Fibroblast of the aortic adventitia (primary cell): ENCODE results near the gene ZMIZ2. TPM values are rescaled to one million over a fixed set of nuclear protein-coding genes. Genes with fewer than 3 reads are reported as not detected.

Experiments
- DNase-seq: peaks from one replicate; pipeline ENCODE4 v3.0.0-alpha.2; 2010; ENCODE audit warnings: low read depth
- H3K4me3 ChIP-seq: 2 replicates; pipeline ENCODE4 v1.5.1; 2011; ENCODE audit warnings: low read depth, mild to moderate bottlenecking, control low read depth, low read length, moderate library complexity
- total RNA-seq: library from RNA; depleted of rRNA; stranded (reverse); fragments of >200 nt; gene quantifications from 2 replicates; pipeline ENCODE4 v1.2.3, GENCODE V29; 2012; ENCODE audit warnings: low replicate concordance
- TF ChIP-seq, protein P1 (sequence below): IDR thresholded peaks from 2 replicates; pipeline ENCODE4 v1.5.1; 2011; ENCODE audit warnings: mild to moderate bottlenecking, low read length, control low read depth, inconsistent platforms; ENCODE audit not compliant: insufficient read depth

The ZMIZ2 gene
- total RNA-seq, 1 donor = 18.3 TPM

DNA sequence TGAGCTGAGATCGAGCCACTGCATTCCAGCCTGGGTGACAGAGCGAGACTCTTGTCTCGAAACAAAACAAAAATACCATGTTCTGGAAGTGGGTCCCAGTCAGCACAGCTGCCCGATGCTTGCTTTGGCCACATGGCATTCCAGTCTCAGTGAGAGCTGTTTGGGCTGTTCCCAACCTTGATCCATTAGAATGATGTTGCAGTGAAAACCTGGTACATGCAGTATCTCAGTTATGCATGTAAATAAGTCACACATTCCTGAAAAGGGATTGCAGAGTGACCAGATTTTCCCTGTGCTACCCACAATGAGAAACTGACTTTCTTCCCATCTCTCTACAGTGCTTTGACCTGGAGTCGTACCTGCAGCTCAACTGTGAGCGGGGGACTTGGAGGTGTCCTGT is 15.4 kb downstream of the ZMIZ2 start:
- no peak for DNase-seq
- TF ChIP-seq, protein P1, sequence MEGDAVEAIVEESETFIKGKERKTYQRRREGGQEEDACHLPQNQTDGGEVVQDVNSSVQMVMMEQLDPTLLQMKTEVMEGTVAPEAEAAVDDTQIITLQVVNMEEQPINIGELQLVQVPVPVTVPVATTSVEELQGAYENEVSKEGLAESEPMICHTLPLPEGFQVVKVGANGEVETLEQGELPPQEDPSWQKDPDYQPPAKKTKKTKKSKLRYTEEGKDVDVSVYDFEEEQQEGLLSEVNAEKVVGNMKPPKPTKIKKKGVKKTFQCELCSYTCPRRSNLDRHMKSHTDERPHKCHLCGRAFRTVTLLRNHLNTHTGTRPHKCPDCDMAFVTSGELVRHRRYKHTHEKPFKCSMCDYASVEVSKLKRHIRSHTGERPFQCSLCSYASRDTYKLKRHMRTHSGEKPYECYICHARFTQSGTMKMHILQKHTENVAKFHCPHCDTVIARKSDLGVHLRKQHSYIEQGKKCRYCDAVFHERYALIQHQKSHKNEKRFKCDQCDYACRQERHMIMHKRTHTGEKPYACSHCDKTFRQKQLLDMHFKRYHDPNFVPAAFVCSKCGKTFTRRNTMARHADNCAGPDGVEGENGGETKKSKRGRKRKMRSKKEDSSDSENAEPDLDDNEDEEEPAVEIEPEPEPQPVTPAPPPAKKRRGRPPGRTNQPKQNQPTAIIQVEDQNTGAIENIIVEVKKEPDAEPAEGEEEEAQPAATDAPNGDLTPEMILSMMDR = no peak

DNA sequence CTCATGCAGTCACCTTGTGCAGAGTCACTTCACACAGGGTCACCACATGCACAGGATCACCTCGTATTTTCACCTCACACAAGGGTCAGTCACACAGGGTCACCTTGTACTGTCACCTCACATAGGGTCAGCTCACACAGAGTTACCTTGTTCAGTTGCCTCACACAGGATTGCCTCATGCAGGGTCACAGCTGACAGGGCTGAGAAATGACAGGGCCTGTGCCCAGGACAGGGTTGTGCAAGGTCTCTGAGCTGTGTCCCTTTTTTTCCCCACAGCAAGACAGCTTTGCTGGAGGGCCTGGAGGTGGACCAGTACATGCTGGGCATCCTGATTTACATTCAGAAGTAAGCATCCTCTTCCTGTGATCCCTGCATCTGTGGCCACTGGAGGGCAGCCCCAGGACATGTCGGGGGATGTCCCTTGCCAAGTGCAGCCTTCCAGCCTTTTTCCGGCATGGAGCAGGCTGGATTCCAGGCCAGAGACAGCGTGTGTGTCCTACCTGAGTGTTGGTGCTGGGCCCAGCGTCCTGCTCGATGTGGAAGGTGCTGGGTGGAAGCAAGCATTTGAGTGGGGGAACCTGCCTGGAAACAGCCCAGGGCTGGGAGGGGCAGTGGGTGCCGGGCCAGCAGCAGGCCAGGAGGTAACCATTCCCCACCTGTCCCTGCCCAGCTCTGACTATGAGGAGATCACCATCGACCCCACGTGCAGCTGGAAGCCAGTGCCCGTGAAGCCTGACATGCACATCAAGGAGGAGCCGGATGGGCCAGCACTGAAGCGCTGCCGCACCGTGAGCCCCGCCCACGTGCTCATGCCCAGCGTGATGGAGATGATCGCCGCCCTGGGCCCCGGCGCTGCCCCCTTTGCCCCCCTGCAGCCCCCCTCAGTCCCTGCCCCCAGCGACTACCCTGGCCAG is 16.3 kb downstream of the ZMIZ2 start:
- DNase-seq = no peak
- TF ChIP-seq, protein P1 = no peak
- H3K4me3 ChIP-seq = no peak overlapping the region

More for the DNA sequence above, 15.4 kb downstream of the ZMIZ2 start:
- H3K4me3 ChIP-seq = no peak overlapping the region

DNA sequence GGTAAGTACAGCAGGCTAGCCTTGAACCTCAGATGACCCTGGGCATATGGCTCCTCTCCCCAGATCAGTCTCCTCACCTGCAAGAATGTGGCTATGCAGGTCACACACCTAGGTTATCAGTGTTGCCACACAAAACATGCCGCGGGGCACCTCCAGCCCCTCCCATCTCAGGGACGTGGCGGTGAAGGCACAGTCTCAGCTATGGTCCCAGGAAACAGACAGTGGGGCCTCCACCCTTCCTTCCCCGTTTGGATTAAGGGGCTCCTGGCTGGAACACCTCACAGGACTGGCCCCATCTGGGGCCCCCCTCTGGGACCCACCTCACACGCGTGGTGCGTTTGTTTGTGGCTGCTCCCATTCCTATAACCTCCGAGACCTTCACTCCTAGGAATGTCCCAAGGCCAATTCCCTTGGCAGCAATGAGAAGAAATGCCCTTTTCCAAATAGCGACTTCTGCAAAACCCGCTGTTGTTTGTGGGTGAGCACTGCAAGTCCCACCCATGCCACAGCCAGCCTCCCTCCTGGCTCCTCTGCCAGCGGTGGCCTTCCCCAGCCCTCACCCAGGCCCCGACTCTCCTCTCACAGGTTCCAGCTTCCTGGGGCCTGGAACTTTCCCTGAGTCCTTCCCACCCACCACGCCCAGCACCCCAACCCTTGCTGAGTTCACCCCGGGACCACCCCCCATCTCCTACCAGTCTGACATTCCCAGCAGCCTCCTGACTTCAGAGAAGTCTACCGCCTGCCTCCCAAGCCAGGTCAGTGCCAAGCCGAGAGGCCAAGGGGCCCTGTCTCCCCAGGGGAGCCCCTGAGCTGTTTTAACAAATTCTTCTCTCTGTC is 17.1 kb downstream of the ZMIZ2 start:
- no peak for DNase-seq
- TF ChIP-seq, protein P1 = no peak

DNA sequence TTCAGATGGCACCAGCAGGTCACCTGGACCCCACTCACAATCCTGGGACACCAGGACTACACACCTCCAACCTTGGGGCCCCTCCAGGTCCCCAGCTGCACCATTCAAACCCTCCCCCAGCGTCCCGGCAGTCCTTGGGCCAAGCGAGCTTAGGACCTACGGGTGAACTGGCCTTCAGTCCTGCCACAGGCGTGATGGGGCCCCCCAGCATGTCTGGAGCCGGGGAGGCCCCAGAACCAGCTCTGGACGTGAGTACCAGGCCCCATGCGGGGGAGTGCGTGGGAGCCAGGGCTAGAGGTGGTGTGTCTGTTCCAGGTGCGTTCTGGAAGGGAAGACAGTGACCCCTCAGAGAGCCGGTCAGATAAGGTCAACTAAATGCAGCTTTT is 17.8 kb downstream of the ZMIZ2 start:
- DNase-seq = no peak
- TF ChIP-seq, protein P1 = no peak
- H3K4me3 ChIP-seq = no peak overlapping the region

More for the DNA sequence above, 17.1 kb downstream of the ZMIZ2 start:
- no peak overlapping the region for H3K4me3 ChIP-seq

DNA sequence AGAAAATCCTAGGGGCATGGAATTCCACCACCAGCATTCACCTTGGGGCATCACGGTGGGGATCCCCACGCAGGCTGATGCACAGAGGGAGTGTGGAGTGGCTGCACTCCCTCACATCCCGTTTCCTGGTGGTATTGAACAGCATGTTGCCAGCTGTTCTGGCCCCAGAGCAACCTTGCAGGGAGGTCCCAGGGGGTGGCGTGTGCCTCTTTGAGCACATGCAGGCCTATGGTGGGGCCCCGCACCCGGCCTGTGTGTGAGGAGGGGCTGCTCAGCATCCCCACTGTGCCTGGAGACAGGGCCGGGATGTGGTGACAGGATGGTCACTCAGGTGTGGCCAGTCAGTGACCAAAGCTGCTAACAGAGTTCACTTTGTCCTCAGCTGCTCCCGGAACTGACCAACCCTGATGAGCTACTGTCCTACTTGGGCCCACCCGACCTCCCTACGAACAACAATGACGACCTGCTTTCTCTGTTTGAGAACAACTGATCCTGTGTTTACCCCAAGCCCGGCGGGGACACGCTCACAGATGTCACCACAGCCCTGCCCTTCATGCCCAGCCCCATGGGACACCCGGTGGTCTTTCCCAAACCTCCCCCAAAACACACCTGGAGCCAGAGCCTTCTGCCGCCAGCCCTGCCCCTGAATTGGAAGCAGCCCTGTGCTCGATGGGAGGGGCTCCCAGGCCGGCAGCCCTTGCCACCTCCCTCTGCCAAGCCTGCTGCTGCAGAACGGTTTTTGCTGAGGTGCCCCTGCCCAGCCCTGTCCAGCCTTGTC is 18.7 kb downstream of the ZMIZ2 start:
- no peak for DNase-seq
- TF ChIP-seq, protein P1 = no peak
- H3K4me3 ChIP-seq = no peak overlapping the region

DNA sequence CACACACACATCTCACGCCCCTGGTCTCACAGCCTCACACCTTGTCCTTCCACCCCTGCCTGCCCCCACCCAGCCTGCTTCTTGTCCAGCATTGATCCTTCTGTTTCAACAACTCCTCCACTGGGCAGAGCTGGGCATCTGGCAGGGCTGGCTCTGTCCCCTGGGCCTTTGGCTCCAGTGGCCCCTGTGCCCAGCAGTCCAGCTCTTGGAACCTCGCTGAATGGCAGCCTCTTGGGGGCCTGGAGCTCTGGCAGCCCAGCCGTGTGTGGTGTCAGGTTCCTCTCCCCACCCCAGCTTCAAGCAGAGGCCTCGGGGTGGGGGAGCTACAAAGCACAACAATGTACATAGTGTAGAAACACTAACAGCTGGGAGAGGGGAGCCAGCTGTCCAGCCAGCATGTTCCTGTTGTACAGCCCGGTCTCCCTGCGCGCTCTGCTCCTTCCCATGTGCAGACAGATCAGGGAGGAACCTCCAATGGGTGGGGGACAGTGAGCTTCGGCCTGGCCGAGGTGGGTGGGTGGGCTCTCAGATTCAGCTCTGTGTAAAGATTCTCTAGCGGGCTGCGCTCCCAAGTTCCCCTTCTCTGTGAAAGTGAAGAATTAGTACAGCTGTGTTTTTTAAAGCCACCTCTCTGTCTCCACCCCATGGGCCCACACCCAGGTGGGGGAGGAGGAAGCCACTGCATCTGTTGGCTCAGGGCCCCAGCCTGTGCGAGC is 19.4 kb downstream of the ZMIZ2 start:
- no peak overlapping the region for H3K4me3 ChIP-seq
- TF ChIP-seq, protein P1 = no peak
- DNase-seq = peak; percentile 66
